OCI-LY7 (cell line): ENCODE measurements around the gene WDR36.

ENCODE experiments used
- EZH2phosphoT487 ChIP-seq: fragments of 200-600 bp; sonication (generic); IDR thresholded peaks from 2 replicates; pipeline ENCODE4 v1.6.1; 2018; ENCODE audit warnings: low read depth, borderline replicate concordance, mild to moderate bottlenecking, mixed run types, antibody characterized with exemption, low read length, moderate library complexity, mixed read lengths
- TF ChIP-seq, protein P1 (sequence below): fragments of 200-600 bp; sonication (generic); conservative IDR thresholded peaks from 2 replicates; pipeline ENCODE4 v1.5.1; 2014; ENCODE audit warnings: mild to moderate bottlenecking, antibody characterized with exemption, low read length, moderate library complexity, mixed read lengths

DNA sequence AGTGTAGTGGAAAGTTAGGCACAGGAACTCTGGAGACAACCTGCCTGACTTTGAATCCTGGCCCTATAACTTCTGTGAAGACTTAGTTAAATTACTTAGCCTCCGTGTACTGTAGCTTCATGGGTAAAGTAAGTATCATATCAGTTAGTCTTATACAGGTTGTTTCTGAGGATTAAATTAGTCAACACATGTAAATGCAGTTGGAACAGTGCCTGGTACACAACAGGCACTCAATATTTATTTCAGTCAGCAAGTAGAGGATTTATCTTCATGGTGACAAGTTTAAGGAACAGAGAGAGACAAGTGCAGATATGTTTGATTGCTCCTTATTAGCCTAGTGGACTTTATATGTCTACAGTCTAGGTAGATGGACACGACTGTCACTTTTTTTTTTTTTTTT lies 17.9 kb upstream of the WDR36 start:
- TF ChIP-seq, protein P1, sequence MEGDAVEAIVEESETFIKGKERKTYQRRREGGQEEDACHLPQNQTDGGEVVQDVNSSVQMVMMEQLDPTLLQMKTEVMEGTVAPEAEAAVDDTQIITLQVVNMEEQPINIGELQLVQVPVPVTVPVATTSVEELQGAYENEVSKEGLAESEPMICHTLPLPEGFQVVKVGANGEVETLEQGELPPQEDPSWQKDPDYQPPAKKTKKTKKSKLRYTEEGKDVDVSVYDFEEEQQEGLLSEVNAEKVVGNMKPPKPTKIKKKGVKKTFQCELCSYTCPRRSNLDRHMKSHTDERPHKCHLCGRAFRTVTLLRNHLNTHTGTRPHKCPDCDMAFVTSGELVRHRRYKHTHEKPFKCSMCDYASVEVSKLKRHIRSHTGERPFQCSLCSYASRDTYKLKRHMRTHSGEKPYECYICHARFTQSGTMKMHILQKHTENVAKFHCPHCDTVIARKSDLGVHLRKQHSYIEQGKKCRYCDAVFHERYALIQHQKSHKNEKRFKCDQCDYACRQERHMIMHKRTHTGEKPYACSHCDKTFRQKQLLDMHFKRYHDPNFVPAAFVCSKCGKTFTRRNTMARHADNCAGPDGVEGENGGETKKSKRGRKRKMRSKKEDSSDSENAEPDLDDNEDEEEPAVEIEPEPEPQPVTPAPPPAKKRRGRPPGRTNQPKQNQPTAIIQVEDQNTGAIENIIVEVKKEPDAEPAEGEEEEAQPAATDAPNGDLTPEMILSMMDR: no peak
- no peak for TF ChIP-seq EZH2phosphoT487
